Measurements from ENCODE around the gene TPCN1.

DNA sequence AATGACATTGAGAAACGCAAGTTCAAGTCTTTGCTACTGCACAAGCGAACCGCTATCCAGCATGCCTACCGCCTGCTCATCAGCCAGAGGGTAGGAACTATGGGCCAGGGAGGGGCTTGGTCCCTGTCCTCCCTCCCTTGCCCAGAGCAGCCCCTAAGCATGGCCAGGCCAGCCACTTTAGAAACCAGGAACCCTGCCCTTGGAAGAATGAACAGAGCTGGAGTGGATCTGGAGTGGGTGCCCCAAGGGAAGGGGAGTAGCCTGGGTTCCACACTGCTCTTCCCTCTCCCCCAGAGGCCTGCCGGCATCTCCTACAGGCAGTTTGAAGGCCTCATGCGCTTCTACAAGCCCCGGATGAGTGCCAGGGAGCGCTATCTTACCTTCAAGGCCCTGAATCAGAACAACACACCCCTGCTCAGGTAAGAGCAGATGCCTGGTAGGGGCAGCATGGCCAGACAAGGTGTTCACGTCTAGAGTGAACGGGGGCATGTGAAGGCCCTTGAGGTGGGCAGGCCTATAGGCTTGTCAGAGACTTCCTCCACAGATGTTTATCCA is 55.8 kb downstream of the TPCN1 start:
- no peak for TF ChIP-seq RFX5 (IDR thresholded peaks at IDR 0.05; ENCODE audit: low read length)
- TF ChIP-seq NRF1 (IDR thresholded peaks at IDR 0.05; ENCODE audit: low read depth, low read length), result no peak
- no peak for TF ChIP-seq ELF1 (IDR thresholded peaks at IDR 0.05)
- TF ChIP-seq SIN3A (IDR thresholded peaks at IDR 0.05; ENCODE audit: borderline replicate concordance, low read depth, low read length), result no peak
- TF ChIP-seq, protein P1, sequence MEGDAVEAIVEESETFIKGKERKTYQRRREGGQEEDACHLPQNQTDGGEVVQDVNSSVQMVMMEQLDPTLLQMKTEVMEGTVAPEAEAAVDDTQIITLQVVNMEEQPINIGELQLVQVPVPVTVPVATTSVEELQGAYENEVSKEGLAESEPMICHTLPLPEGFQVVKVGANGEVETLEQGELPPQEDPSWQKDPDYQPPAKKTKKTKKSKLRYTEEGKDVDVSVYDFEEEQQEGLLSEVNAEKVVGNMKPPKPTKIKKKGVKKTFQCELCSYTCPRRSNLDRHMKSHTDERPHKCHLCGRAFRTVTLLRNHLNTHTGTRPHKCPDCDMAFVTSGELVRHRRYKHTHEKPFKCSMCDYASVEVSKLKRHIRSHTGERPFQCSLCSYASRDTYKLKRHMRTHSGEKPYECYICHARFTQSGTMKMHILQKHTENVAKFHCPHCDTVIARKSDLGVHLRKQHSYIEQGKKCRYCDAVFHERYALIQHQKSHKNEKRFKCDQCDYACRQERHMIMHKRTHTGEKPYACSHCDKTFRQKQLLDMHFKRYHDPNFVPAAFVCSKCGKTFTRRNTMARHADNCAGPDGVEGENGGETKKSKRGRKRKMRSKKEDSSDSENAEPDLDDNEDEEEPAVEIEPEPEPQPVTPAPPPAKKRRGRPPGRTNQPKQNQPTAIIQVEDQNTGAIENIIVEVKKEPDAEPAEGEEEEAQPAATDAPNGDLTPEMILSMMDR (IDR thresholded peaks at IDR 0.05), result no peak
- TF ChIP-seq NFIC (IDR thresholded peaks at IDR 0.05; ENCODE audit: borderline replicate concordance), result no peak
- TF ChIP-seq RCOR1 (IDR thresholded peaks at IDR 0.05; ENCODE audit: low read length), result no peak
- TF ChIP-seq, protein P2, sequence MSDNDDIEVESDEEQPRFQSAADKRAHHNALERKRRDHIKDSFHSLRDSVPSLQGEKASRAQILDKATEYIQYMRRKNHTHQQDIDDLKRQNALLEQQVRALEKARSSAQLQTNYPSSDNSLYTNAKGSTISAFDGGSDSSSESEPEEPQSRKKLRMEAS (IDR thresholded peaks at IDR 0.05; ENCODE audit: low read depth), result no peak
- TF ChIP-seq TEAD4 (IDR thresholded peaks at IDR 0.05; ENCODE audit: borderline replicate concordance, insufficient read depth), result no peak
- TF ChIP-seq REST (IDR thresholded peaks at IDR 0.05; ENCODE audit: low read depth, low read length), result no peak
- TF ChIP-seq POLR2AphosphoS5 (IDR thresholded peaks at IDR 0.05; ENCODE audit: low read depth, low read length), result no peak
- no peak for TF ChIP-seq TAF1 (IDR thresholded peaks at IDR 0.05; ENCODE audit: borderline replicate concordance, low read depth, low read length)
- TF ChIP-seq FOXJ3 (CRISPR knock-in tag; IDR thresholded peaks at IDR 0.05), result no peak
